Astrocyte (in vitro differentiated cells and primary cell): ENCODE data around the gene SCFD1.

Experiments used
- CTCF ChIP-seq: IDR thresholded peaks from 2 replicates; pipeline ENCODE4 v1.5.1; 2011; ENCODE audit warnings: low read depth, mild to moderate bottlenecking, inconsistent platforms, low read length, moderate library complexity; ENCODE audit not compliant: insufficient read depth
- EZH2 ChIP-seq: IDR thresholded peaks from 2 replicates; pipeline ENCODE4 v1.6.1; 2012; ENCODE audit warnings: mild to moderate bottlenecking, low read length, inconsistent platforms; ENCODE audit not compliant: insufficient read depth

DNA sequence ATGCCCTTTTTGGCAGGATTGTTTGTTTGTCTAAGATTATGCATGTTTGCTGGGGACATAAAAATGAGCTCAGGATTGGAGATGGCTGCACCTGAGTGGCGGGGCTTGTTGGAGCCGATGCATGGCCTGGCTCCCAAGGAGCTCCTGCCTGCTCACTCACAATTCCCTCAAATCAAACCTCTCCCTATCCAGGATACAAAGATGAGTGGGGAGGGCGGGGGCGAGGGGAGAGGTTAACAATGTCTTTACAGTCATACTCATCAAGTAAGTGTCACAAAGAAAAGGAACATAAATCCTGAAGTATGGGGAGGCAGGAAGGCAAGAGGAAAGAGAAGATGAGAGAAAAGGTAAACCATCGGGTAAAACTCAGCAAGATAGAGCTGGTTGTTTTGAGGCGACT is 148.3 kb downstream of the SCFD1 start:
- TF ChIP-seq CTCF (no peak), EZH2 (no peak)
